Measurements from ENCODE around the gene CFAP107.

Gene CFAP107

DNA sequence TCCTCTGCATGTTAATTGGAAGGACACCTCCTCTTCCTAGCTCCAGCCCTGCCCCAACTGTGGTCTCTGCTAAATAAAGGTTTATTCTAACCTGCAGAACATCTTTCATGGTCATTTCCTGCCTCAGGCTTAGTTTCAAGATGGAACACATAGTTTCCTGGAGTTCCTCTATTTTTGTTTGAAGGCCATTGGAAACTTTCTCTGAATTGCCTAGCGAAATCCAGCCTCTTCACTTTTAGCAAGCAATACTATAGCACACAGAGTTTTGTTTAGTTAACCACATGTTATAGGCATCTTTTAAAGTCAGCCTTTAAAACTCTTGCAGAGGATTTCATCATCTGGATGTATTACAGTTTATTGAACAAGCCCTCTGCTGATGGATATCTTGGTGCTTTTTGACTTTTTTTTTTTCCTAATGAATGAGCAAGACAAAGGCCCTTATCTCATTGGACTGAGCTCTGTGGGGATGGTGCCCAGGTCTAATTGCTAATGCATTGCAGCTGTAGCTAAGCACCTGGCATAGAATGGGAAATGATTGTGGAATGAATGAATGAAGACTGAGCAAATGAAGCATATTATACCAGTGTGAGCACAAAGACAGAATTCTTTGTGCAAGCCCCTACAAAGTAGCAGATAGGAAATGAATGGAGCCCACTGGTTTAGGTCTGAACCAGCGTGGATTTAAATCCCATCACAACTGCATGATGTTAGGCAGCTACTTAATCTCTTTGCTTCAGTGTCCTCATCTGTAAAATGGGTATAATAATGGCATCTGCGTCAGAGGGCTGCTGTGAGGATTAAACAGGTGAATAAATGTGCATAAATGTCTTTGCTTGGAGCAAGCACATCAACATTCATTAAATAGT, 641 bp upstream of the CFAP107 start:
- DNase-seq: no peak

- no peak for DNase-seq
These were observed 2.9 kb downstream of the CFAP107 start for GRCh38 chr1:12748778-12749355.

- no peak for DNase-seq
These were observed 8.7 kb downstream of the CFAP107 start for GRCh38 chr1:12754738-12755137.

- DNase-seq: no peak
These were observed 10.3 kb downstream of the CFAP107 start for GRCh38 chr1:12756273-12756672.

DNA sequence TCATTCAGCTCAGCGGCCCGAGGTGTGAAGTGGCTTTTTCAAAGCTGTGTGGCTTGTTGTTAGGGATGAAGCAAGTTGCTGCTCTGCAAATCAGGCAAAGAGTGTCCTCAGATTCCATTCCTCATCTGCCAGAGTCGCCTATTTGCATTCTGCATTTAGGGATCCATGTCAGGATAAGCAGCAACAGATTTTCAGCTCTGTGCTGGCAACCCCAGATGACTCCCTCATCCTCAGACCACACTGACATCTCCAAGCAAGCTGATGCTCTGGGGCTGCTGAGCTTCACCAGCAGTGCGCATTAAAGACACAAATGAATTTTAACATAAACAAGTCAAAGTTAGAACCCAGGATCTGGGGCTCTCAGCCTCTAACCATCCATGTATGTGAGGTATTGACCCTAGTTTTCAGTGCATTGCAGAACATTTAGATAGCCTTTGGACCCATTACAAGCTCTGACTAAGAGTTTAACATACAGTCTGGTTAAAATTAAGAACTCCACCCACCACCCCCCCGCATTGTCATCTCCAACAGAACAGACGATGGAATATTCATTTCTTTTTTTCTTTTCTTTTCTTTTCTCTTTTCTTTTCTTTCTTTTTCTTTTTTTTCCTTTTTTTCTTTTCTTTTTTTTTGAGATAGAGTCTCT, 10.9 kb downstream of the CFAP107 start:
- DNase-seq: no peak

GRCh38 chr1:12757836-12758235, 11.8 kb downstream of the CFAP107 start:
- DNase-seq: no peak

GRCh38 chr1:12760256-12760795, 14.3 kb downstream of the CFAP107 start:
- DNase-seq: no peak

DNA sequence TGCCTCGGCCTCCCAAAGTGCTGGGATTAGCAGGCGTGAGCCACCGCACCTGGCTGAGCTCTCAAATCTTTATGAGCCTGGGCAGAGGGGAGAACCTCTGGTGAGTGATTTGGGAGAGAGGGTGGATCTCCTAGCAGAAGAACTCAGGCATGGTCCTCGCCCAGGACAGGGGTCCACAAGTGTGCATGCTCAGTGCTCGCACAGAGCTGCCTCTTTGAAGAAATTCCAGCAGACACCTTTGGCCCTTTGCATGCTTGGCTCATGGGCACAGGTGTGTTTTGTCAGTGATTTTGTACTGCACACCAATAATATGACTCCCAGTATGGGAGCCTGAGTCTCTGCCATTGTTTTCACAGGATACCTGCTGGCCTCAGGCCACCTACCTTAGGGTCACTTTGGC, 15.8 kb downstream of the CFAP107 start:
- no peak for DNase-seq

DNA sequence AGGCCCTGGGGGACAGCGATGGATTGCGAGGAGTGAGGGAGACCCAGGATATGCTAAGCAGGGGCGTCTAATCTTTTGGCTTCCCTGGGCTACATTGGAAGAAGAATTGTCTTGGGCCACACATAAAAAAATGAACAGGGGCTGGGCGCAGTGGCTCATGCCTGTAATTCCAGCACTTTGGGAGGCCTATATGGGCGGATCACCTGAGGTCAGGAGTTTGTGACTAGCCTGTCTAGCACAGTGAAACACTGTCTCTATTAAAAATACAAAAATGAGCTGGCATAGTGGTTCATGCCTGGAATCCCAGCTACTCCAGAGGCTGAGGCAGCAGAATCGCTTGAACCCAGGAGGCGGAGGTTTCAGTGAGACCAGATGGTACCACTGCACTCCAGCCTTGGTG, 16.8 kb downstream of the CFAP107 start:
- DNase-seq: no peak

DNA sequence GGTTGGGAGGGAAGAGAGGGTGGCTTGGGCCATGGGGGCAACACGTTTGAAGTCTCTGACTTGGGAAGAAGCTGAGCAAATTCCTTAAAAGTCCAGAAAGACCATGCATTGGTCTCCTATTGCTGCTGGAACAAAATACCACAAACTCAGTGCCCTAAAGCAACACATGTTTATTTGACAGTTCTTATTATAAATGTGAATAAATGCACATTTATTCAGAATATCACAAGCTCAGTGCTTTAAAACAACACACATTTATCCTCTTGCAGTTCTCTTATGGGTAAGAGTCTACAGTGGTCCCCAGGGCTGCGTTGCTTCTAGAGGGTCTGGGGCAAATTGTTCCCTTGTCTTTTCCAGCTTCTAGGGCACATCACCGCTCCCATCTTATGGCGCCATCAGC, 17.5 kb downstream of the CFAP107 start:
- no peak for DNase-seq

DNA sequence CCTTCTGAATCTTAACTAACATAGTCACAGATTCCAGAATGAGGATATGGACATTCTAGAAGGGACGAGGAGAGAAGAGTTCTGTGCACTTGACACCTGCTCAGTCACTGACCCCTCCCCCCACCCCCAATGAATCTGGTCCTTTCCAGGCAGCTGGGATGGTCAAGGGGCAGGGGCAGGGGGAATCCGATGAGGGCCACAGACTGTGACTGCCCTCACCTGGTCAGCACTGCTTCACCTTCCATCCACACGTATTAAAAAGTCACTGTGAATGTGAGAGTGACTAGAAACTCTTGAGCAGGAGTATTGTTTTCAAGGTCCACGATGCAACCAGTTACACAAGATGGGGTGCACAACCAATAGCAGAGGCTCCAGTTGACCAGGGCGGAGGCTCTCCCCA, 18.0 kb downstream of the CFAP107 start:
- DNase-seq: no peak

GRCh38 chr1:12769031-12769430, 23.0 kb downstream of the CFAP107 start:
- DNase-seq: no peak

DNA sequence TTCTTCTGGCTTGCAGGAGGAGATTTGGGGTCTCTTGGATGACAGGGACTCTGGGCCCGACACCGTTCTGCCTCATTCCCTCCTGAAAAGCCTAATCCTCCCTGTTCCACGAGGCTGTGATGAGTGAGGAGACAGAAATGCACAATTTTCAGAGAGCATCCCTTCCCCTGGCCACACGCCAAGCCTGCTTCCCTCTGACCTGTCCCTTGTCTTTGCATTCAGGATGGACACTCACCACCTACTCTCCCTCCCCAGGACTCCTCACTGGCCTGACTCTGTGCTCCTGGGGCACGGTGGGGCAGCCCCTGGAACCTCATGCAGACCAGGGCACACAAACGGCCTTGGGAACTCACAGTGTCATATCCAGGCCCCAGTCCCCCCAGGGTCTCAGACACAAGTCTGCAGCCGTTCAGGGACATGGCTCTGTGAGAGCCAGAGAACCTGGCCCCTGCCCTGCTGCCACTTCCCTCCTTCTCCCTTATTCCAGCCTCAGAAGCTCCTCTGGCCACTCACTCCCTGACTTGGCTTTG, 24.0 kb downstream of the CFAP107 start:
- DNase-seq: no peak

DNA sequence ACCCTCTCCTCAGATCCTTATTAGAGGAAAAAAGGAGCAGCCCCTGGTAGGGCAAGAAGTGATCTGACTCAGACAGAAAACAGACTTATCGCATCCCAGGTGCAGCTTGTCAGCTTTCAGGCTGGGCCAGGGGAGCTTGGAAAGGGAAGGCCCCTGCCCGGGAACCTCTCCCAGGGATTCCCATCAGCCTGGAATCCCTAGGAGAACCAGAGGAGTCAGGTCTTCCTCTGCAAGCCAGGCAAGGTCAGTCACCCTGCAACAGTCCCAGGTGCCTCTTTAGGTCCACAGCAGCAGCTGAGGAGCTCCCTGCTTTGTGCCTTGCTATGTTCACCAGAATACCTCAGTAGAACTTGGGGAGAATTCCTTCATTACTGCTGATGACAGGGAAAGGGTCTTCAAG, 24.6 kb downstream of the CFAP107 start:
- no peak for DNase-seq

DNA sequence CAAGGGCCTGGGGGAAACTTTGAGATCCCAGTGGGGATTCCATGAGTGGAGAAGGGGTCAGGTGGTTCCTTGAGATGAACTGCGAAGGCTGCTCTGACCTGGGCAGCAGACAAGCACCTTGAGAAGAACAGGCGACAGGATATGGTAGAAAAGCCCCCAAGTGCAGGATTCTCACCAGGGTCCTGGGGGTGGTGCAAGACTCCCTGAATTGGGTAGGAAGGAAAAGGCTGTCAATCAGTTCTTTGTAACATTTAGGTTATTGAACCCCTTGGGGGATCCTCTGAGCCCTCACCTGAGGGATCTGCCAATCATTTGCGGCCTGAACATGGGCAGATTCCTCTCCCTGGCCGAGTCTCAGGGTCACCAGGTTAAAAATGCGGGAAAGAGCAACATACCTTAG, 25.2 kb downstream of the CFAP107 start:
- DNase-seq: no peak

DNA sequence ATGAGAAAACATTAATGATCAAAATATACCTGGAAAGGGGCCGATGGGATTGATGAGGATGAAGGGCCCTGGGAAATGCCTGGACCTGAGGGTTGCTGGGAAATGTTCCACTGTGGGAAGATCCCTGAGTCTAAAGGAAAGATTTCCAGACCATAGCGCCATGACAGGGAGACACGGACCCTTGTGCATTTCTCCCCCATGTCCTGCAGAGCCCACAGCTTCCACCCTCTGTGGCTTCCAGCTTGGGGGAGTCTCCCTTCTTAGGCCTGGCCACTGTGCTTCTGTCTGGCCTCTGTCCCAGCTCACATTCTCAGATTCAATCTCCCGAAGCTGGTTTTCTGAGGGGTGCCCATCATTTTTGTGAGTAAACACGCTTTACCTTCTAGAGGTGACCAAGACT, 26.5 kb downstream of the CFAP107 start:
- DNase-seq: no peak

DNA sequence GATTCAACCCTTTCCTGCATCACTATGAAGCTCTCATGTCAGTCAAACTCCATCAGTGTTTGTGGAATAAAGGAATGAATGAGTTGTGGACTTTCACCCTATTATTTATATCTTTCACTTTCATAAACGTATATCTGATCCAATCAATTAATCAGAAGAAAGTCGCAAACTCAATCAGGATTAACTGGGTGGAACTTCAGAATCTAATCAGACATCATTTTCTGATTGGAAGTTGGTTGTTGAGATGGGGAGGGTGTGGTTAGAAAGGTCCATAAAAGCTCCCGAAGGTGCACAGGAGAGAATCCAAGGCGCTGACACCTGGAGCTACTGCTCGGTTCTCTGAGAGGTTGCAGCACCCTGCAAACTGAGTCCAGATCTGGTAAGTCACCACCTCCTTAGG, 27.4 kb downstream of the CFAP107 start, which contains the start of gene PRAMEF12:
PRAMEF12 (plus strand) TSS at position 301 of the 400 bp plus-strand sequence. CDS start 1,130 bp downstream, outside the sequence.
- DNase-seq: no peak

GRCh38 chr1:12774801-12775345, 28.9 kb downstream of the CFAP107 start:
- DNase-seq: no peak

- DNase-seq: no peak
These were observed 29.4 kb downstream of the CFAP107 start for GRCh38 chr1:12775443-12775842.

- no peak for DNase-seq
These were observed 31.0 kb downstream of the CFAP107 start for GRCh38 chr1:12776801-12777557.

DNA sequence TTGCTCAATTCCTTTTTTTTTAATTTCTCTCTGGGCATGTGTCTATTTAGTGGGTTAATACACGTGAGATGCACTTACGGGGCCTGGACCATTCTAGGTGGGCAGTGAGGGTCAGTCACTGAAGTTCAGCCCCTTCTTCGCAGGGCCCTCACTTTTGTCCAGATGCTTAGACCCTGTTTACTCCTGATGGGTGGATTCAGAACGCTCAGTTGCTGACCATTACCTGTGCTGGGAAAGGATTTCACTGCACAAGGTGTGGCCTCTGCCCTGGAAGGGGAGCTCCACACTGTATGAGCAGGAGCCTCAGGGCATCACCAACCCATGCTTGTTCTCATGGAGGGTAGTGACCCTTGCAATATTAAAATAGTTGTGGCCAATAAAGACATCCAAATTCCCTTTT, 32.1 kb downstream of the CFAP107 start:
- no peak for DNase-seq

DNA sequence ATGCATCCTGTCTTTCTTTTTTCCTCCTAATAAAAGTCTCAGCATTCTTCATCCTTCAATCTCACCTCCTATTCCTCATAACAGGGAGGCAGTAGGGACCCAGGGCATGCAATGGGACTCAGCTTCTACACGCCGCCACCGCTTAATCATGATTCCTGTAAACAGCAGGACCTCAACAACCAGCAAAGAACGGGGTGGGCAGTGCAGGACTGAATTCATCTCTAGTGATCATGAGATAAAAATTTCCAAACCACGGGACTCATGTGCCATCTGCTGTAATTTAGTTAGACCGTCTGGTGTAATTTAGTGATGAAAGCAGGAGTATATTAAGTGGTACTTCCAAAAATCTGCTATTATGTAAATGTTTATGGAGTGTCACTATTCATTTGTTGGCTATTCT, 32.9 kb downstream of the CFAP107 start:
- DNase-seq: no peak

Measured in stimulated activated CD4-positive, alpha-beta T cell treated with anti-CD3 and anti-CD28 coated beads, Interleukin-1b, Interleukin-23, amount 100 ng/mL, for 48 hours (primary cell).